ENCODE measurements around the gene SCN1B.
"Not testable (repeated sequence)": the region's sequence is repeated elsewhere in the genome, so short reads cannot be mapped to it uniquely, and the experiment has no call there.

The SCN1B gene

GRCh38 chr19:35044317-35045117 lies 14.2 kb downstream of the SCN1B start:
- H3K9ac ChIP-seq (ENCODE audit: low read depth, low read length), result no peak overlapping the region

GRCh38 chr19:35045667-35046300 lies 15.5 kb downstream of the SCN1B start:
- Histone ChIP-seq H3K9me3 (replicated peaks; ENCODE audit: low read length) (no peaks in the 10 kb centered on the region), H3K4me2 (ENCODE audit: low read length) (no peak overlapping the region), H3K4me3 (ENCODE audit: low read length) (no peak overlapping the region), H3K4me1 (ENCODE audit: control insufficient read depth, insufficient read depth, low read length) (peaks cover 6% of the 10 kb centered on the region), H3K9ac (ENCODE audit: low read depth, low read length) (no peak overlapping the region), H3K36me3 (ENCODE audit: insufficient read depth, low read length) (no peaks in the 10 kb centered on the region), H3K27me3 (ENCODE audit: control insufficient read depth, insufficient read depth, low read length) (peaks cover 15% of the 10 kb centered on the region)

More at GRCh38 chr19:35044317-35045117, 14.2 kb downstream of the SCN1B start:
- H3K36me3 ChIP-seq (ENCODE audit: insufficient read depth, low read length), result no peaks in the 10 kb centered on the region
- peaks cover 12% of the 10 kb centered on the region for H3K27me3 ChIP-seq (ENCODE audit: control insufficient read depth, insufficient read depth, low read length)
- H3K4me2 ChIP-seq (ENCODE audit: low read length), result no peak overlapping the region
- H3K4me3 ChIP-seq (ENCODE audit: low read length), result no peak overlapping the region
- peaks cover 10% of the 10 kb centered on the region for H3K4me1 ChIP-seq (ENCODE audit: control insufficient read depth, insufficient read depth, low read length)
- no peaks in the 10 kb centered on the region for H3K9me3 ChIP-seq (replicated peaks; ENCODE audit: low read length)

- Histone ChIP-seq H3K9ac (ENCODE audit: low read depth, low read length) (no peak overlapping the region), H3K9me3 (replicated peaks; ENCODE audit: low read length) (no peaks in the 10 kb centered on the region), H3K4me3 (ENCODE audit: low read length) (no peak overlapping the region), H3K4me2 (ENCODE audit: low read length) (no peak overlapping the region), H3K36me3 (ENCODE audit: insufficient read depth, low read length) (no peaks in the 10 kb centered on the region), H3K4me1 (ENCODE audit: control insufficient read depth, insufficient read depth, low read length) (no peaks in the 10 kb centered on the region), H3K27me3 (ENCODE audit: control insufficient read depth, insufficient read depth, low read length) (peaks cover 15% of the 10 kb centered on the region)
Observed at GRCh38 chr19:35046461-35046860, 16.2 kb downstream of the SCN1B start.

GRCh38 chr19:35048911-35049411 lies 18.7 kb downstream of the SCN1B start:
- Histone ChIP-seq H3K36me3 (ENCODE audit: insufficient read depth, low read length) (no peaks in the 10 kb centered on the region), H3K9me3 (replicated peaks; ENCODE audit: low read length) (no peaks in the 10 kb centered on the region), H3K27me3 (ENCODE audit: control insufficient read depth, insufficient read depth, low read length) (peaks cover 12% of the 10 kb centered on the region), H3K4me3 (ENCODE audit: low read length) (no peak overlapping the region), H3K4me1 (ENCODE audit: control insufficient read depth, insufficient read depth, low read length) (no peaks in the 10 kb centered on the region), H3K9ac (ENCODE audit: low read depth, low read length) (no peak overlapping the region), H3K4me2 (ENCODE audit: low read length) (no peak overlapping the region)

- Histone ChIP-seq H3K4me2 (ENCODE audit: low read length) (no peak overlapping the region), H3K9ac (ENCODE audit: low read depth, low read length) (no peak overlapping the region), H3K4me3 (ENCODE audit: low read length) (no peak overlapping the region), H3K27me3 (ENCODE audit: control insufficient read depth, insufficient read depth, low read length) (peaks cover 12% of the 10 kb centered on the region), H3K9me3 (replicated peaks; ENCODE audit: low read length) (no peaks in the 10 kb centered on the region), H3K36me3 (ENCODE audit: insufficient read depth, low read length) (no peaks in the 10 kb centered on the region), H3K4me1 (ENCODE audit: control insufficient read depth, insufficient read depth, low read length) (no peaks in the 10 kb centered on the region)
Observed at GRCh38 chr19:35049456-35049855, 19.2 kb downstream of the SCN1B start.

GRCh38 chr19:35050662-35051061 lies 20.4 kb downstream of the SCN1B start:
- not testable (repeated sequence) for H3K4me1 ChIP-seq (ENCODE audit: control insufficient read depth, insufficient read depth, low read length); H3K9ac ChIP-seq (ENCODE audit: low read depth, low read length); H3K4me2 ChIP-seq (ENCODE audit: low read length); H3K9me3 ChIP-seq (replicated peaks; ENCODE audit: low read length); H3K4me3 ChIP-seq (ENCODE audit: low read length); H3K36me3 ChIP-seq (ENCODE audit: insufficient read depth, low read length)
- peaks cover 14% of the 10 kb centered on the region for H3K27me3 ChIP-seq (ENCODE audit: control insufficient read depth, insufficient read depth, low read length)

- not testable (repeated sequence) for H3K36me3 ChIP-seq (ENCODE audit: insufficient read depth, low read length); H3K4me1 ChIP-seq (ENCODE audit: control insufficient read depth, insufficient read depth, low read length); H3K9ac ChIP-seq (ENCODE audit: low read depth, low read length); H3K9me3 ChIP-seq (replicated peaks; ENCODE audit: low read length); H3K4me3 ChIP-seq (ENCODE audit: low read length); H3K4me2 ChIP-seq (ENCODE audit: low read length)
- peaks cover 20% of the 10 kb centered on the region for H3K27me3 ChIP-seq (ENCODE audit: control insufficient read depth, insufficient read depth, low read length)
Observed at GRCh38 chr19:35051268-35051667, 21.0 kb downstream of the SCN1B start.

- no peaks in the 10 kb centered on the region for H3K36me3 ChIP-seq (ENCODE audit: insufficient read depth, low read length)
- H3K4me3 ChIP-seq (ENCODE audit: low read length), result no peak overlapping the region
- no peak overlapping the region for H3K9ac ChIP-seq (ENCODE audit: low read depth, low read length)
- no peaks in the 10 kb centered on the region for H3K4me1 ChIP-seq (ENCODE audit: control insufficient read depth, insufficient read depth, low read length)
- H3K27me3 ChIP-seq (ENCODE audit: control insufficient read depth, insufficient read depth, low read length), result peaks cover 25% of the 10 kb centered on the region
- H3K9me3 ChIP-seq (replicated peaks; ENCODE audit: low read length), result no peaks in the 10 kb centered on the region
- H3K4me2 ChIP-seq (ENCODE audit: low read length), result no peak overlapping the region
Observed at GRCh38 chr19:35051796-35052195, 21.5 kb downstream of the SCN1B start.

- H3K9me3 ChIP-seq (replicated peaks; ENCODE audit: low read length), result no peaks in the 10 kb centered on the region
- no peak overlapping the region for H3K4me3 ChIP-seq (ENCODE audit: low read length)
- peaks cover 28% of the 10 kb centered on the region for H3K27me3 ChIP-seq (ENCODE audit: control insufficient read depth, insufficient read depth, low read length)
- no peak overlapping the region for H3K9ac ChIP-seq (ENCODE audit: low read depth, low read length)
- no peaks in the 10 kb centered on the region for H3K4me1 ChIP-seq (ENCODE audit: control insufficient read depth, insufficient read depth, low read length)
- no peaks in the 10 kb centered on the region for H3K36me3 ChIP-seq (ENCODE audit: insufficient read depth, low read length)
- H3K4me2 ChIP-seq (ENCODE audit: low read length), result no peak overlapping the region
Observed at GRCh38 chr19:35052599-35053190, 22.4 kb downstream of the SCN1B start.

- H3K27me3 ChIP-seq (ENCODE audit: control insufficient read depth, insufficient read depth, low read length), result peaks cover 28% of the 10 kb centered on the region
- no peaks in the 10 kb centered on the region for H3K9me3 ChIP-seq (replicated peaks; ENCODE audit: low read length)
- H3K9ac ChIP-seq (ENCODE audit: low read depth, low read length), result no peak overlapping the region
- H3K36me3 ChIP-seq (ENCODE audit: insufficient read depth, low read length), result no peaks in the 10 kb centered on the region
- no peak overlapping the region for H3K4me2 ChIP-seq (ENCODE audit: low read length)
- no peak overlapping the region for H3K4me3 ChIP-seq (ENCODE audit: low read length)
- H3K4me1 ChIP-seq (ENCODE audit: control insufficient read depth, insufficient read depth, low read length), result no peaks in the 10 kb centered on the region
Observed at GRCh38 chr19:35053667-35054293, 23.5 kb downstream of the SCN1B start.

GRCh38 chr19:35054626-35055025 lies 24.4 kb downstream of the SCN1B start:
- Histone ChIP-seq H3K4me1 (ENCODE audit: control insufficient read depth, insufficient read depth, low read length) (no peaks in the 10 kb centered on the region), H3K4me3 (ENCODE audit: low read length) (no peak overlapping the region), H3K4me2 (ENCODE audit: low read length) (no peak overlapping the region), H3K9ac (ENCODE audit: low read depth, low read length) (no peak overlapping the region), H3K9me3 (replicated peaks; ENCODE audit: low read length) (no peaks in the 10 kb centered on the region), H3K27me3 (ENCODE audit: control insufficient read depth, insufficient read depth, low read length) (peaks cover 22% of the 10 kb centered on the region), H3K36me3 (ENCODE audit: insufficient read depth, low read length) (no peaks in the 10 kb centered on the region)

Measured in skeletal muscle satellite cell (primary cell).